Neural crest cell (in vitro differentiated cells): ENCODE measurements around the gene MRM2. TPM values are rescaled to one million over a fixed set of nuclear protein-coding genes. Genes with fewer than 3 reads are reported as not detected.

Experiments
- DNase-seq: peaks from one replicate; pipeline ENCODE4 v3.0.0; 2021; ENCODE audit warnings: low read depth, mixed read lengths, low spot score
- H3K27ac Mint-ChIP-seq: one replicate; pipeline ENCODE4 v1.8.0; 2021; ENCODE audit warnings: mild to moderate bottlenecking, mixed read lengths; ENCODE audit not compliant: unreplicated experiment
- H3K27me3 Mint-ChIP-seq: 2 replicates; pipeline ENCODE4 v1.8.0; 2021; ENCODE audit warnings: low read depth, mild to moderate bottlenecking, mixed read lengths
- H3K36me3 Mint-ChIP-seq: 2 replicates; pipeline ENCODE4 v1.8.0; 2021; ENCODE audit warnings: low read depth, mild to moderate bottlenecking, mixed read lengths
- H3K4me1 Mint-ChIP-seq: 2 replicates; pipeline ENCODE4 v1.8.0; 2021; ENCODE audit warnings: mixed read lengths
- H3K4me3 Mint-ChIP-seq: one replicate; pipeline ENCODE4 v1.8.0; 2021; ENCODE audit warnings: mild to moderate bottlenecking, mixed read lengths
- H3K9me3 Mint-ChIP-seq: 2 replicates; pipeline ENCODE4 v1.8.0; 2021; ENCODE audit warnings: mixed read lengths
- CTCF ChIP-seq: fragments of 200-600 bp; sonication (generic); conservative IDR thresholded peaks from 2 replicates; pipeline ENCODE4 v1.5.0; 2021; ENCODE audit warnings: antibody characterized with exemption, mild to moderate bottlenecking
- total RNA-seq: library from RNA; stranded (reverse); gene quantifications from 2 replicates; pipeline ENCODE4 v1.2.1, GENCODE V29; 2021

The MRM2 gene
- total RNA-seq, 1 donor from 2014 or later, result 48.5 TPM

DNA sequence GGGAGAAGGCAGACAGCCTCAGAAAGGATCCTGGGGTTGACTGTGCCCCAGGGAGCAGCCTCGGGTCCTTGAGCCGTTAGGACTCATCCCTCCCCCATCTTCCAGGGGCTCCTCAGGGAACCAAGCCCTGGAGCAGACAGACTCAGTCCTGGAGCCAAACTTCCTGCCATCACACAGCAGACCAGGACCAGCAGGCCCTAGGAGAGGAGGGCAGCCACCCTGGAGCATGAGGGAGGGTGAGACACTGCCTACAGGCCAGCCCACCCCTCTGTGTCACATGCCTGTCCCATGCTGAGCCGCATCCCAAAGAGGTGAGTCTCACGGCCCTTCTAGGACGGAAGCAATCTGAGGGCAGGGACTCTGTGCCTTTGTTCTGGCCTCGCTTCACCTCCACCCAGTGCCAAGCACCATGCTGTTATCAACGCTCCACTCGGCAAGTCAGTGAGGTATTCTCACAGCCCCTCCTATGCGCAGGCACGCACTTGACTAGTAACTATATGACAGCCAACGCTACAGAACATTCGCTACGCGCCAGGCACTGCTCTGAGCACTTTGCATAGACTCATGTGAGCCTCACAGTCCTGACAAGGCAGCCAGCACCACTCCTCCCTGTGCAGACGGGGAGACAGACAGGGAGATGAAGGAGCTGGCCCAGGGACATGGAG is 28.3 kb downstream of the MRM2 start:
- DNase-seq, result no peak
- no peak for TF ChIP-seq CTCF
- Mint-ChIP-seq H3K4me1 (no peaks in the 10 kb centered on the region), H3K9me3 (no peaks in the 10 kb centered on the region), H3K27me3 (no peaks in the 10 kb centered on the region), H3K27ac (no peak overlapping the region), H3K36me3 (peaks cover 20% of the 10 kb centered on the region), H3K4me3 (no peak overlapping the region)

DNA sequence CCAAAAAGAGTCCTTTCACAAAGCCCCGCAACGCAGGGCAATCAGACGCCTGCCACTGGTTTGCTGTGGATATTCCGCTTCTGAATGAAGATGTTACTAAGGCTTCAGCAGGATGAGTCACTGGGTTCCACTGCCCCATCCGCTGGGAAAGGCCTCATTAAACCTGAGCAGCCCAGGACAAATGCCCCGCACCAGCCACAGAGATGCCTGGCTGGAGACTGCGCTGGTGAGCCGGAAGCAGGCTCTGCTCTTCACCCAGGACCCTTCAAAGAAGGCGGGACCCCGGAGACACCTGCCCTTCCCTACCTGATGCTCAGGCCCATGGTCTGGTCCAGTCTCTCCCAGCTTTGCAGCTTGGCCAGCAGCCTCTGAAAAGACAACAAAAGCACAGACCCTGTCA is 29.1 kb downstream of the MRM2 start:
- Mint-ChIP-seq H3K27ac (no peak overlapping the region), H3K4me1 (no peaks in the 10 kb centered on the region), H3K36me3 (peaks cover 23% of the 10 kb centered on the region), H3K27me3 (no peaks in the 10 kb centered on the region), H3K9me3 (no peaks in the 10 kb centered on the region), H3K4me3 (no peak overlapping the region)
- TF ChIP-seq CTCF, result no peak
- no peak for DNase-seq

GRCh38 chr7:2211926-2212325 is 30.1 kb downstream of the MRM2 start:
- peaks cover 24% of the 10 kb centered on the region for H3K36me3 Mint-ChIP-seq
- H3K9me3 Mint-ChIP-seq, result no peaks in the 10 kb centered on the region
- H3K27ac Mint-ChIP-seq, result no peak overlapping the region
- TF ChIP-seq CTCF, result no peak
- H3K4me1 Mint-ChIP-seq, result no peaks in the 10 kb centered on the region
- no peak overlapping the region for H3K4me3 Mint-ChIP-seq
- DNase-seq, result no peak
- H3K27me3 Mint-ChIP-seq, result no peaks in the 10 kb centered on the region

DNA sequence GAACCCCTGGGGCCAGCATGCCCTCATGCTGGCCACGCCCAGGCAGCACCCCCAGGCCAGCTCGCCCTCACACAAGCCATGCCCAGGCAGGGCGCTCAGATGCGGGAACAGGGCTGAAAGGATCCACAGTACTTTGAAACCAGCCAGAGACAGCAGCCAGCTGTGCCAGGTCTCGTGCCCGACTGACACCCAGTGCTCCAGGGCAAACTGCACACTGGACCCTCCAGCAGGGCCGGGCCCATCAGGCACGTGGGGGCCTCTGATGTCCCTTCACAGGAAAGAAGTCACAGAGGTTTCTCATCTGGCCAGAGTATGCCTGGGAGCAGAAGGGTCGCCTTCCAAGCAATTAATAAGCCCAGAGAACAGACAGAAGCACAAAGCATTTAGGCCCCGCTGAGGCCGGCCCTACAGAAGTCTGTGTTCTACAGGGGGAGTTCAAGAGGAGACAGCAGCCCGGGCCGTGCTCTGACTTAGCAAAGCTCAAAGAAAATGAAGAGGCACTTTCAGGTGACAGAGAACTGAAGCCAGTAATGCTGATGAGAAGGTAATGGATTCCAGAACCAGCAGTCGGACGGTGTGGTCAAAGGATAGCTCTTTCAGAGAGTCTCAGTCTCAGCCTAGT is 30.6 kb downstream of the MRM2 start:
- H3K9me3 Mint-ChIP-seq, result no peaks in the 10 kb centered on the region

GRCh38 chr7:2210551-2211258 is 31.3 kb downstream of the MRM2 start:
- peaks cover 21% of the 10 kb centered on the region for H3K36me3 Mint-ChIP-seq
- H3K27me3 Mint-ChIP-seq, result no peaks in the 10 kb centered on the region
- DNase-seq, result no peak
- H3K9me3 Mint-ChIP-seq, result no peaks in the 10 kb centered on the region
- no peaks in the 10 kb centered on the region for H3K4me1 Mint-ChIP-seq
- TF ChIP-seq CTCF, result no peak
- H3K27ac Mint-ChIP-seq, result no peak overlapping the region
- no peak overlapping the region for H3K4me3 Mint-ChIP-seq

More for the DNA sequence above, 30.6 kb downstream of the MRM2 start:
- Mint-ChIP-seq H3K4me3 (no peak overlapping the region), H3K27me3 (no peaks in the 10 kb centered on the region), H3K4me1 (no peaks in the 10 kb centered on the region), H3K36me3 (peaks cover 23% of the 10 kb centered on the region), H3K27ac (no peak overlapping the region)
- TF ChIP-seq CTCF, result no peak
- DNase-seq, result no peak
